ENCODE results near the gene BTBD19. TPM values are rescaled to one million over a fixed set of nuclear protein-coding genes. Genes with fewer than 3 reads are reported as not detected.

Gene BTBD19
- total and polyA plus RNA-seq, 9 of the 15 experiments (the other 6 are each of a cell fraction or from before 2014, with no cell fraction given): 0.22 to 2.0 (median 0.95) TPM

DNA sequence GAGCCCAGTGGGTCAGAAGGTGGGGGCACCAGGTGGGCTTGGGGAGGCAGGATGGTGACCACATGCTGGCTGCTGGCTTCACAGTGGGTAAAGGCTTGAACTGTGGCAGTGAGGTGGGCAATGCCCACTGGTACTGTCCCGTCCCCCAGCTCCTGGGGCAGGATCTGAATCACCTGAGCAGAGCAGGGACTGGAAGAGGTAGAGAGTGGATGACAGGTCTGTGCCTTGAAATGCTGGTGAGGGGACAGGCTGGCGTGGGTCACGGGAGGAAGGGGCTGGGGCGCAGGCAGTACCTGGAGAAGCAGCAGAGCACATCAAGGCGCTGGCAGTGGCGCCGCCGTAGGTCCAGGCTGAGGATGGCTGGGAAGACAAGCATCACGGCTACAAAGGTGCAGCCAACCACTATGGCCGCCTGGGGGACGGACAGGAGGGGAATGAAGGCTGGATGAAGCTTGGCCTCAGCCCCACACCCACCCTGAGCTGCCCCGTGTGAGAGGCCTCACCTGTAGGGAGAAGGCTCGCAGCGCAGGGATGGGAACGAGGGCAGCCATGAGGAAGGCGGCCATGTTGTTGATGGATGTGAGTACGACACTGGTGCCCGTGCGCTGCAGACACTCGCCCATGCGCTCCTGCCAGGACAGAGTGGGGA, 19.8 kb downstream of the BTBD19 start:
- H2AFZ ChIP-seq (ENCODE audit: low read depth, low read length): no peak overlapping the region
- peaks cover 35 to 65% of the 10 kb centered on the region in 2 experiments for H3K4me1 ChIP-seq (replicated peaks in 1 of 2; ENCODE audit: control insufficient read depth in 2 of 2, insufficient read depth in 2 of 2, low read length in 2 of 2)
- no peaks in the 10 kb centered on the region for H4K20me1 ChIP-seq (replicated peaks; ENCODE audit: control insufficient read depth, insufficient read depth, low read length)
- H3K79me2 ChIP-seq (ENCODE audit: control insufficient read depth, insufficient read depth, low read length): no peaks in the 10 kb centered on the region
- H3K9me3 ChIP-seq (replicated peaks; ENCODE audit: control insufficient read depth, insufficient read depth, low read depth, low read length): no peaks in the 10 kb centered on the region
- TF ChIP-seq PHF20 (IDR thresholded peaks at IDR 0.05; ENCODE audit: partially characterized antibody) (no peak), ZSCAN32 (CRISPR knock-in tag; IDR thresholded peaks at IDR 0.05) (no peak), JUNB (CRISPR knock-in tag; conservative IDR thresholded peaks at IDR 0.05) (no peak), FUS (optimal IDR thresholded peaks at IDR 0.05; ENCODE audit: low read depth, low read length) (no peak), FOXA3 (CRISPR knock-in tag; conservative IDR thresholded peaks at IDR 0.05 in 1 of 2, IDR thresholded peaks at IDR 0.05 in 1 of 2) (no peak), ZNF134 (CRISPR knock-in tag; conservative IDR thresholded peaks at IDR 0.05) (no peak), YY1 (IDR thresholded peaks at IDR 0.05; ENCODE audit: borderline replicate concordance in 1 of 3, control insufficient read depth in 1 of 3, extremely low read depth in 1 of 3, insufficient read depth in 3 of 3, insufficient read length in 1 of 3, insufficient replicate concordance in 2 of 3, low read depth in 1 of 3, low read length in 2 of 3) (peak in 1 of 3 experiments; percentile 14)
- TF ChIP-seq, protein P1, sequence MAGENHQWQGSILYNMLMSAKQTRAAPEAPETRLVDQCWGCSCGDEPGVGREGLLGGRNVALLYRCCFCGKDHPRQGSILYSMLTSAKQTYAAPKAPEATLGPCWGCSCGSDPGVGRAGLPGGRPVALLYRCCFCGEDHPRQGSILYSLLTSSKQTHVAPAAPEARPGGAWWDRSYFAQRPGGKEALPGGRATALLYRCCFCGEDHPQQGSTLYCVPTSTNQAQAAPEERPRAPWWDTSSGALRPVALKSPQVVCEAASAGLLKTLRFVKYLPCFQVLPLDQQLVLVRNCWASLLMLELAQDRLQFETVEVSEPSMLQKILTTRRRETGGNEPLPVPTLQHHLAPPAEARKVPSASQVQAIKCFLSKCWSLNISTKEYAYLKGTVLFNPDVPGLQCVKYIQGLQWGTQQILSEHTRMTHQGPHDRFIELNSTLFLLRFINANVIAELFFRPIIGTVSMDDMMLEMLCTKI (IDR thresholded peaks at IDR 0.05; ENCODE audit: partially characterized antibody): no peak
- H3K27me3 ChIP-seq (ENCODE audit: control insufficient read depth in 2 of 2, insufficient read depth in 2 of 2, low read length in 2 of 2): no peaks in the 10 kb centered on the region
- DNase-seq (ENCODE audit: extremely low read depth in 1 of 4, low spot score in 3 of 4): no peak
- H3K9me1 ChIP-seq (ENCODE audit: control insufficient read depth, insufficient read depth, low read length): no peaks in the 10 kb centered on the region
- H3K36me3 ChIP-seq (ENCODE audit: control insufficient read depth, insufficient read depth, low read length): no peaks in the 10 kb centered on the region
- BruUV-seq (replicated peaks): no TSS peak
- no peak for FAIRE-seq
- intact Hi-C loops (cut with micrococcal nuclease) (no loop called here), in situ Hi-C loops (cut with MboI) (no loop called here)
- ATAC-seq: no peak
- ChIA-PET CTCF (ENCODE audit: low intra/inter-chr PET ratio) (no interaction called here), POLR2A (interaction anchor here (1.4 to 11.1 kb wide), 5 partner anchors 8 to 475 kb away, joined by 3 to 217 read pairs (median 9); partner anchors contain the start of gene PTCH2)
- WGBS (ENCODE audit: insufficient coverage, low coverage, missing lambda C conversion rate): 82% methylated on average over 21 of the region's 21 CpGs
- H3K27ac ChIP-seq (ENCODE audit: extremely low read depth, low read depth, low read length): no peak overlapping the region
- H3K9ac ChIP-seq (ENCODE audit: insufficient read depth in 1 of 2, low read depth in 2 of 2, low read length in 2 of 2): peak overlapping the region in 1 of 2 experiments; percentile 47; a peak in 1 of 4 replicates
- no peak overlapping the region for H3K4me2 ChIP-seq (ENCODE audit: insufficient read depth, low read length)
- H3K4me3 ChIP-seq: no peak overlapping the region

Measured in K562 (cell line).